GM12878 (cell line): ENCODE data around the gene TSC22D4.

ENCODE experiments used
- CEBPB ChIP-seq, 2 experiments: fragments of 150-350 bp in 1 of 2; IDR thresholded peaks; 2 replicates each; pipeline ENCODE4 v1.6.1; 2012 to 2014; ENCODE audit warnings: low read depth in 2 of 2, low read length in 2 of 2, borderline replicate concordance in 1 of 2, inconsistent platforms in 1 of 2
- CHD2 ChIP-seq: IDR thresholded peaks from 2 replicates; pipeline ENCODE4 v1.6.1; 2011; ENCODE audit warnings: low read depth, low read length, improper control_type of control experiment, borderline replicate concordance
- IKZF1 ChIP-seq: fragments of 450-650 bp; conservative IDR thresholded peaks from 2 replicates; pipeline ENCODE4 v1.6.1; 2017; ENCODE audit warnings: antibody characterized with exemption, mild to moderate bottlenecking
- RELA ChIP-seq: fragments of 450-650 bp; IDR thresholded peaks from 2 replicates; pipeline ENCODE4 v1.8.0; 2014; ENCODE audit warnings: borderline replicate concordance; ENCODE audit not compliant: partially characterized antibody
- SMARCA5 ChIP-seq: fragments of 450-650 bp; IDR thresholded peaks from 2 replicates; pipeline ENCODE4 v1.6.1; 2017; ENCODE audit warnings: mild to moderate bottlenecking
- SRF ChIP-seq, 2 experiments: IDR thresholded peaks; 2 replicates each; pipeline ENCODE4 v1.6.1; 2011; ENCODE audit warnings: low read depth in 2 of 2, low read length in 2 of 2, mild to moderate bottlenecking in 1 of 2, moderate library complexity in 1 of 2
- TCF7 ChIP-seq: IDR thresholded peaks from 2 replicates; pipeline ENCODE4 v1.6.1; 2014; ENCODE audit warnings: antibody characterized with exemption, borderline replicate concordance
- ZNF384 ChIP-seq: IDR thresholded peaks from 2 replicates; pipeline ENCODE4 v1.6.1; 2012; ENCODE audit warnings: low read depth, mild to moderate bottlenecking, low read length, improper control_type of control experiment, borderline replicate concordance
- ZZZ3 ChIP-seq: IDR thresholded peaks from 2 replicates; pipeline ENCODE4 v1.6.1; 2011; ENCODE audit warnings: low read depth; ENCODE audit not compliant: control insufficient read depth, insufficient read length

- no peak for TF ChIP-seq TCF7
- no peak for TF ChIP-seq IKZF1
- no peak for TF ChIP-seq SRF (IDR thresholded peaks at IDR 0.05; ENCODE audit: low read depth in 2 of 2, low read length in 2 of 2)
- TF ChIP-seq SMARCA5: no peak
- TF ChIP-seq RELA: no peak
- TF ChIP-seq ZNF384: no peak
- TF ChIP-seq CEBPB (IDR thresholded peaks at IDR 0.05; ENCODE audit: borderline replicate concordance in 1 of 2, low read depth in 2 of 2, low read length in 2 of 2): no peak
- no peak for TF ChIP-seq ZZZ3
- no peak; the same call in 1 of the 2 replicates for TF ChIP-seq CHD2
These were observed 48.3 kb downstream of the TSC22D4 start for GRCh38 chr7:100430493-100431285.
